Common myeloid progenitor, CD34-positive (primary cell): Measurements from ENCODE around the gene TSPY4. TPM values are rescaled to one million over a fixed set of nuclear protein-coding genes. Genes with fewer than 3 reads are reported as not detected.
"Not testable (repeated sequence)": the region's sequence is repeated elsewhere in the genome, so short reads cannot be mapped to it uniquely, and the experiment has no call there.

Experiments used
- CTCF ChIA-PET: fragments of 350-600 bp; sonication (Branson Sonifier 250); formaldehyde crosslinking; loops from one replicate; lab custom pipeline; 2021; ENCODE audit warnings: antibody characterized with exemption; lab: Charles Lee
- POLR2A ChIA-PET: fragments of 350-600 bp; sonication (Branson Sonifier 250); formaldehyde crosslinking; loops from one replicate; lab custom pipeline; 2021; ENCODE audit warnings: antibody characterized with exemption; lab: Charles Lee
- DNase-seq, 3 donors: peaks; one replicate each; pipeline versions ENCODE4 v3.0.0 to v3.0.0-alpha.2; 2013
- H3K27ac ChIP-seq, 2 experiments: 1 replicate in 1 of 2; 2 replicates in 1 of 2; pipeline ENCODE4 v1.7.0; 2013; ENCODE audit warnings: inconsistent platforms in 2 of 2, low read length in 2 of 2, mild to moderate bottlenecking in 2 of 2, low read depth in 1 of 2, moderate library complexity in 1 of 2; ENCODE audit not compliant: severe bottlenecking in 2 of 2, insufficient read depth in 1 of 2, poor library complexity in 1 of 2
- H3K27me3 ChIP-seq, 5 experiments: replicated peaks in 2 of 5; 1 replicate in 3 of 5; 2 replicates in 2 of 5; pipeline versions ENCODE4 v1.6.1 to v1.7.0; 2013; ENCODE audit warnings: low read length in 4 of 5, mild to moderate bottlenecking in 2 of 5, moderate library complexity in 2 of 5, inconsistent platforms in 1 of 5; ENCODE audit not compliant: insufficient read depth in 5 of 5, control insufficient read depth in 4 of 5
- H3K36me3 ChIP-seq, 4 experiments: 1 replicate in 2 of 4; 2 replicates in 2 of 4; pipeline versions ENCODE4 v1.6.1 to v1.7.0; 2013; ENCODE audit warnings: low read length in 3 of 4, control low read depth in 1 of 4, mild to moderate bottlenecking in 1 of 4; ENCODE audit not compliant: control insufficient read depth in 4 of 4, insufficient read depth in 4 of 4
- H3K4me1 ChIP-seq, 4 experiments: 1 replicate in 3 of 4; 2 replicates in 1 of 4; pipeline versions ENCODE4 v1.6.1 to v1.7.1; 2013; ENCODE audit warnings: low read length in 3 of 4, mild to moderate bottlenecking in 3 of 4, control low read depth in 1 of 4, inconsistent platforms in 1 of 4, moderate library complexity in 1 of 4; ENCODE audit not compliant: control insufficient read depth in 4 of 4, insufficient read depth in 4 of 4; ENCODE audit errors: control extremely low read depth in 1 of 4
- H3K4me3 ChIP-seq, 7 experiments: 1 replicate in 4 of 7; 2 replicates in 3 of 7; pipeline versions ENCODE4 v1.5.1 to v1.7.0; 2013; ENCODE audit warnings: mild to moderate bottlenecking in 7 of 7, low read length in 6 of 7, moderate library complexity in 6 of 7, inconsistent platforms in 2 of 7, low read depth in 2 of 7, control low read depth in 1 of 7; ENCODE audit not compliant: insufficient read depth in 4 of 7, control insufficient read depth in 1 of 7; ENCODE audit errors: extremely low read depth in 1 of 7
- H3K9me3 ChIP-seq, 5 experiments: 1 replicate in 4 of 5; 2 replicates in 1 of 5; pipeline versions ENCODE4 v1.6.1 to v1.7.1; 2013; ENCODE audit warnings: low read length in 4 of 5, mild to moderate bottlenecking in 2 of 5, inconsistent platforms in 1 of 5, low read depth in 1 of 5, moderate library complexity in 1 of 5; ENCODE audit not compliant: control insufficient read depth in 4 of 5, insufficient read depth in 2 of 5; ENCODE audit errors: control extremely low read depth in 1 of 5
- whole genome bisulfite sequencing: methylation state at CpG from one replicate; pipeline ENCODE4 v1.1.5; 2013; ENCODE audit not compliant: insufficient coverage; 5-methylcytosine and 5-hydroxymethylcytosine counted together
- polyA plus RNA-seq: library from polyadenylated mRNA; unstranded; fragments of 120-200 nt; gene quantifications from one replicate; pipeline ENCODE4 v1.2.1, GENCODE V29; 2013

Gene TSPY4, protein sequence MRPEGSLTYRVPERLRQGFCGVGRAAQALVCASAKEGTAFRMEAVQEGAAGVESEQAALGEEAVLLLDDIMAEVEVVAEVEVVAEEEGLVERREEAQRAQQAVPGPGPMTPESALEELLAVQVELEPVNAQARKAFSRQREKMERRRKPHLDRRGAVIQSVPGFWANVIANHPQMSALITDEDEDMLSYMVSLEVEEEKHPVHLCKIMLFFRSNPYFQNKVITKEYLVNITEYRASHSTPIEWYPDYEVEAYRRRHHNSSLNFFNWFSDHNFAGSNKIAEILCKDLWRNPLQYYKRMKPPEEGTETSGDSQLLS
- not detected for polyA plus RNA-seq

DNA sequence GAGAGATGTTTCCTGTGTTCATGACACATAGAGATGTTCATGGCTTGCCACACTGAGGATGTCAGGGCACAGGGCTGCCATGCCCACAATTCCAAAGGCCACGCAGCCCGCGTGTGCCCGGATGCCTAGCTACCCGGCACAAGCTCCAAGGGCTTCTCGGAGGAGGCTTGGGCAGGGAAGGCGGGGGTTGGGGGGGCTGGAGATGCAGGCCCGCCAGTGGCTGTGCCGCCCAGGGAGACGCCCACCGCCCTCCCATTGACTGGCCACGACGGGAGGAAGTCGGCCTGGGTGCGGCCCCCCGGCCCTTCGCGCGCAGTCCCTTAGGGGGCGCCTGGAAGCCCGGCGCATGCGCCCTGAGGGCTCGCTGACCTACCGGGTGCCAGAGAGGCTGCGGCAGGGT is at the start of gene TSPY4:
TSPY4 (plus strand) TSS at position 301 of the 400 bp plus-strand sequence; CDS start at position 347, 46 bp downstream.
- POLR2A ChIA-PET, CTCF ChIA-PET, H3K27ac ChIP-seq, H3K9me3 ChIP-seq, H3K27me3 ChIP-seq, H3K4me3 ChIP-seq, DNase-seq, H3K4me1 ChIP-seq, H3K36me3 ChIP-seq: not testable (repeated sequence)
- no CpG with 5 or more reads among the region's 26 CpGs for WGBS

DNA sequence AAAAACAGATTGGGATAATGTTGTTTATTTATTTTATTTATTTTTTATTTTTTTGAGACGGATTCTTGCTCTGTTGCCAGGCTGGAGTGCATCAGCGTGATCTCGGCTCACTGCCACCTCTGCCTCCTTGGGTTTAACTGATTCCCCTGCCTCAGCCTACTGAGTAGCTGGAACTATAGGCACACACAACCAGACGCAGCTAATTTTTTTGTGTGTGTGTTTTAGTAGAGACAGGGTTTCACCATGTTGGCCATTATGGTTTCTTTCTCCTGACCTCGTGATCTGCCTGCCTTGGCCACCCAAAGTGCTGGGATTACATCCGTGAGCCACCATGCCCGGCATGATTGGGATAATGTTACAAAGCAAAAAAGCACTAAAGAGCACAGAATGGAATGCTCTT is 16.3 kb upstream of the TSPY4 start:
- no CpG with 5 or more reads among the region's 7 CpGs for WGBS
- Histone ChIP-seq H3K9me3 (no peaks in the 10 kb centered on the region), H3K27ac (no peak overlapping the region), H3K27me3 (no peaks in the 10 kb centered on the region), H3K4me3 (no peak overlapping the region), H3K36me3 (no peaks in the 10 kb centered on the region), H3K4me1 (no peaks in the 10 kb centered on the region)
- ChIA-PET CTCF (no interaction called here), POLR2A (no interaction called here)
- no peak for DNase-seq

DNA sequence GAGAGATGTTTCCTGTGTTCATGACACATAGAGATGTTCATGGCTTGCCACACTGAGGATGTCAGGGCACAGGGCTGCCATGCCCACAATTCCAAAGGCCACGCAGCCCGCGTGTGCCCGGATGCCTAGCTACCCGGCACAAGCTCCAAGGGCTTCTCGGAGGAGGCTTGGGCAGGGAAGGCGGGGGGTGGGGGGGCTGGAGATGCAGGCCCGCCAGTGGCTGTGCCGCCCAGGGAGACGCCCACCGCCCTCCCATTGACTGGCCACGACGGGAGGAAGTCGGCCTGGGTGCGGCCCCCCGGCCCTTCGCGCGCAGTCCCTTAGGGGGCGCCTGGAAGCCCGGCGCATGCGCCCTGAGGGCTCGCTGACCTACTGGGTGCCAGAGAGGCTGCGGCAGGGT is 20.2 kb downstream of the TSPY4 start, which contains the start of gene TSPY8:
TSPY8 (plus strand) TSS at position 301 of the 400 bp plus-strand sequence; CDS start at position 347, 46 bp downstream.
- H3K4me1 ChIP-seq, CTCF ChIA-PET, H3K36me3 ChIP-seq, H3K4me3 ChIP-seq, H3K27me3 ChIP-seq, DNase-seq, H3K9me3 ChIP-seq, POLR2A ChIA-PET, H3K27ac ChIP-seq: not testable (repeated sequence)
- no CpG with 5 or more reads among the region's 25 CpGs for WGBS
